B cell (primary cell): ENCODE data around the gene SPTB.

Source experiments
- CTCF ChIP-seq: fragments of 200-600 bp; IDR thresholded peaks from one replicate; pipeline ENCODE4 v1.8.0; 2022; ENCODE audit warnings: antibody characterized with exemption, mild to moderate bottlenecking
- EZH2 ChIP-seq: IDR thresholded peaks from 2 replicates; pipeline ENCODE4 v1.6.1; 2012; ENCODE audit warnings: borderline replicate concordance, low read depth, mild to moderate bottlenecking, moderate library complexity, low read length; ENCODE audit not compliant: insufficient read depth, poor library complexity, severe bottlenecking

- TF ChIP-seq CTCF (no peak), EZH2 (no peak)
Observed at GRCh38 chr14:64779472-64779871, 100.2 kb downstream of the SPTB start.
